Measurements from ENCODE around the gene YWHAQ. TPM values are rescaled to one million over a fixed set of nuclear protein-coding genes. Genes with fewer than 3 reads are reported as not detected.

The YWHAQ gene
- polyA plus RNA-seq, 1 of the 3 experiments (the other 2 are of a cell fraction), result 240 TPM

- TF ChIP-seq ZBTB33 (IDR thresholded peaks at IDR 0.05; ENCODE audit: borderline replicate concordance, low read depth), result no peak
- no peak for TF ChIP-seq EZH2phosphoT487 (IDR thresholded peaks at IDR 0.05; ENCODE audit: borderline replicate concordance, low read depth)
- TF ChIP-seq FOSL2 (IDR thresholded peaks at IDR 0.05; ENCODE audit: borderline replicate concordance, low read depth), result no peak
- TF ChIP-seq IRF3 (IDR thresholded peaks at IDR 0.05; ENCODE audit: low read depth, low read length), result no peak
- no peak for TF ChIP-seq NRF1 (IDR thresholded peaks at IDR 0.05; ENCODE audit: low read depth, low read length)
- no peak for TF ChIP-seq CTCF (IDR thresholded peaks at IDR 0.05)
- TF ChIP-seq FOXJ3 (CRISPR knock-in tag; IDR thresholded peaks at IDR 0.05), result no peak
Measured at GRCh38 chr2:9660154-9660553, 29.4 kb upstream of the YWHAQ start (continued).

- TF ChIP-seq MAX (IDR thresholded peaks at IDR 0.05; ENCODE audit: low read depth), result no peak
- TF ChIP-seq EP300 (IDR thresholded peaks at IDR 0.05; ENCODE audit: borderline replicate concordance in 1 of 2, low read depth in 1 of 2, low read length in 1 of 2), result no peak
- H3K36me3 ChIP-seq (replicated peaks in 1 of 2; ENCODE audit: control insufficient read depth in 1 of 2, insufficient read depth in 2 of 2, low read length in 1 of 2), result no peaks in the 10 kb centered on the region
- no peak overlapping the region for H2AFZ ChIP-seq (ENCODE audit: low read depth)
- peaks cover 7 to 40% of the 10 kb centered on the region in 2 experiments; a peak in 3 of 4 replicates for H3K4me1 ChIP-seq (ENCODE audit: control insufficient read depth in 1 of 2, insufficient read depth in 2 of 2, low read depth in 1 of 2, low read length in 1 of 2)
- no peaks in the 10 kb centered on the region for H3K27me3 ChIP-seq (ENCODE audit: insufficient read depth)
- H3K9me3 ChIP-seq, result no peaks in the 10 kb centered on the region
- H3K79me2 ChIP-seq (ENCODE audit: insufficient read depth), result no peaks in the 10 kb centered on the region
- DNase-seq, result no peak
- no peaks in the 10 kb centered on the region for H3K9me2 ChIP-seq
- H3K9ac ChIP-seq, result no peak overlapping the region
- H3K27ac ChIP-seq (ENCODE audit: low read depth in 2 of 2, low read length in 1 of 2), result no peak overlapping the region
- H3F3A ChIP-seq (replicated peaks; ENCODE audit: insufficient read depth), result peaks cover 25% of the 10 kb centered on the region
- H3K4me2 ChIP-seq, result no peak overlapping the region
- CTCF ChIA-PET, result no interaction called here
- H3K4me3 ChIP-seq (ENCODE audit: low read depth in 2 of 2, low read length in 1 of 2), result no peak overlapping the region
- WGBS (ENCODE audit: low lambda C conversion rate), result 87% methylated on average over 9 of the region's 9 CpGs
- POLR2A ChIA-PET, result interaction anchor here (2.4 kb wide), 1 partner anchor 29 kb away, joined by 8 read pairs; the partner anchor contains the start of gene YWHAQ
- no peaks in the 10 kb centered on the region for H4K20me1 ChIP-seq (ENCODE audit: insufficient read depth)
Measured at GRCh38 chr2:9658972-9659371, 28.2 kb upstream of the YWHAQ start.

Measured in SK-N-SH (cell line).